ENCODE measurements around the gene ZNF559. TPM values are rescaled to one million over a fixed set of nuclear protein-coding genes. Genes with fewer than 3 reads are reported as not detected.
A peak's percentile ranks its signal among the peaks of the same experiment; 100 is the strongest.

Gene ZNF559
- total and polyA plus RNA-seq, 2 experiments from 2014 or later, result 18.9 to 19.3 TPM

GRCh38 chr19:9323557-9323918, 441 bp upstream of the ZNF559 start:
- DNase-seq (ENCODE audit: low spot score) (peak; percentile 84), ATAC-seq (peak; percentile 64)
- H3K4me3 ChIP-seq, result peak overlapping the region; percentile 89
- peaks cover 6% of the 10 kb centered on the region for H3K36me3 ChIP-seq (ENCODE audit: insufficient read depth)
- no peak for TF ChIP-seq JUNB (IDR thresholded peaks at IDR 0.05; ENCODE audit: unreplicated experiment)
- TF ChIP-seq POLR2AphosphoS5 (IDR thresholded peaks at IDR 0.05; ENCODE audit: low read depth), result no peak
- peaks cover 41% of the 10 kb centered on the region for H3K79me2 ChIP-seq (replicated peaks; ENCODE audit: insufficient read depth)
- no peaks in the 10 kb centered on the region for H3K9me2 ChIP-seq (ENCODE audit: insufficient read depth)
- H3F3A ChIP-seq (replicated peaks; ENCODE audit: low read depth), result no peaks in the 10 kb centered on the region; the same call in 1 of the 2 replicates
- H3K27me3 Mint-ChIP-seq (ENCODE audit: insufficient read depth, low read depth, poor library complexity), result peaks cover 17% of the 10 kb centered on the region
- H3K36me3 Mint-ChIP-seq (ENCODE audit: low read depth), result peaks cover 64% of the 10 kb centered on the region
- H3K27ac Mint-ChIP-seq, result peak overlapping the region; percentile 84; the same call in 1 of the 2 replicates
- peak overlapping the region; percentile 70 for H3K27ac ChIP-seq (ENCODE audit: low read depth)
- H3K27me3 ChIP-seq (ENCODE audit: insufficient read depth), result no peaks in the 10 kb centered on the region
- H3K4me3 Mint-ChIP-seq, result peak overlapping the region; percentile 86
- peaks cover 6% of the 10 kb centered on the region; the same call in 1 of the 2 replicates for H3K4me1 ChIP-seq (ENCODE audit: insufficient read depth)
- H3K9me3 Mint-ChIP-seq, result peaks cover 75% of the 10 kb centered on the region
- no peak overlapping the region for H2AFZ ChIP-seq
- no peaks in the 10 kb centered on the region for H3K4me1 Mint-ChIP-seq
- peak overlapping the region; percentile 51 for H3K4me2 ChIP-seq
- no peaks in the 10 kb centered on the region for H4K20me1 ChIP-seq (replicated peaks; ENCODE audit: insufficient read depth)

- Histone ChIP-seq H3K9me2 (ENCODE audit: insufficient read depth) (no peaks in the 10 kb centered on the region), H3K4me1 (ENCODE audit: insufficient read depth) (peaks cover 6% of the 10 kb centered on the region; the same call in 1 of the 2 replicates), H3K4me2 (peak overlapping the region; percentile 90), H3K27ac (ENCODE audit: low read depth) (peak overlapping the region; percentile 82), H3K4me3 (peak overlapping the region; percentile 89), H4K20me1 (replicated peaks; ENCODE audit: insufficient read depth) (no peaks in the 10 kb centered on the region), H3K27me3 (ENCODE audit: insufficient read depth) (no peaks in the 10 kb centered on the region), H3K79me2 (replicated peaks; ENCODE audit: insufficient read depth) (peaks cover 51% of the 10 kb centered on the region), H3K36me3 (ENCODE audit: insufficient read depth) (peaks cover 17% of the 10 kb centered on the region), H3F3A (replicated peaks; ENCODE audit: low read depth) (no peaks in the 10 kb centered on the region; the same call in 1 of the 2 replicates), H2AFZ (peak overlapping the region; percentile 11; the same call in 1 of the 2 replicates)
- no peak overlapping the region for H3K27ac Mint-ChIP-seq
- ATAC-seq (no peak), DNase-seq (ENCODE audit: low spot score) (no peak)
- no peaks in the 10 kb centered on the region for H3K4me1 Mint-ChIP-seq
- peaks cover 78% of the 10 kb centered on the region for H3K9me3 Mint-ChIP-seq
- H3K27me3 Mint-ChIP-seq (ENCODE audit: insufficient read depth, low read depth, poor library complexity), result peaks cover 17% of the 10 kb centered on the region
- peak overlapping the region; percentile 86 for H3K4me3 Mint-ChIP-seq
- H3K36me3 Mint-ChIP-seq (ENCODE audit: low read depth), result peaks cover 75% of the 10 kb centered on the region
- TF ChIP-seq ZNF114 (CRISPR knock-in tag; IDR thresholded peaks at IDR 0.05), result no peak
- TF ChIP-seq EZH2phosphoT487 (IDR thresholded peaks at IDR 0.05; ENCODE audit: unreplicated experiment), result no peak
- no peak for TF ChIP-seq CTCF (conservative IDR thresholded peaks at IDR 0.05; ENCODE audit: low read depth in 2 of 2)
- no peak for TF ChIP-seq NANOG (IDR thresholded peaks at IDR 0.05; ENCODE audit: borderline replicate concordance)
- no peak for TF ChIP-seq ZNF331 (CRISPR knock-in tag; IDR thresholded peaks at IDR 0.05; ENCODE audit: low read depth)
- TF ChIP-seq POLR2AphosphoS5 (IDR thresholded peaks at IDR 0.05; ENCODE audit: low read depth), result no peak
- TF ChIP-seq REST (IDR thresholded peaks at IDR 0.05; ENCODE audit: unreplicated experiment), result no peak
- TF ChIP-seq JUNB (IDR thresholded peaks at IDR 0.05; ENCODE audit: unreplicated experiment), result no peak
- TF ChIP-seq, protein P1, sequence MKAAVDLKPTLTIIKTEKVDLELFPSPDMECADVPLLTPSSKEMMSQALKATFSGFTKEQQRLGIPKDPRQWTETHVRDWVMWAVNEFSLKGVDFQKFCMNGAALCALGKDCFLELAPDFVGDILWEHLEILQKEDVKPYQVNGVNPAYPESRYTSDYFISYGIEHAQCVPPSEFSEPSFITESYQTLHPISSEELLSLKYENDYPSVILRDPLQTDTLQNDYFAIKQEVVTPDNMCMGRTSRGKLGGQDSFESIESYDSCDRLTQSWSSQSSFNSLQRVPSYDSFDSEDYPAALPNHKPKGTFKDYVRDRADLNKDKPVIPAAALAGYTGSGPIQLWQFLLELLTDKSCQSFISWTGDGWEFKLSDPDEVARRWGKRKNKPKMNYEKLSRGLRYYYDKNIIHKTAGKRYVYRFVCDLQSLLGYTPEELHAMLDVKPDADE (IDR thresholded peaks at IDR 0.05), result no peak
- TF ChIP-seq EZH2 (IDR thresholded peaks at IDR 0.05; ENCODE audit: low read depth, unreplicated experiment), result no peak
- TF ChIP-seq CREB1 (CRISPR knock-in tag; IDR thresholded peaks at IDR 0.05; ENCODE audit: low read depth), result no peak
Measured at GRCh38 chr19:9324584-9324962, 594 bp downstream of the ZNF559 start.
